ENCODE data around the gene ZNF532.
A peak's percentile ranks its signal among the peaks of the same experiment; 100 is the strongest.

ZNF532 gene

DNA sequence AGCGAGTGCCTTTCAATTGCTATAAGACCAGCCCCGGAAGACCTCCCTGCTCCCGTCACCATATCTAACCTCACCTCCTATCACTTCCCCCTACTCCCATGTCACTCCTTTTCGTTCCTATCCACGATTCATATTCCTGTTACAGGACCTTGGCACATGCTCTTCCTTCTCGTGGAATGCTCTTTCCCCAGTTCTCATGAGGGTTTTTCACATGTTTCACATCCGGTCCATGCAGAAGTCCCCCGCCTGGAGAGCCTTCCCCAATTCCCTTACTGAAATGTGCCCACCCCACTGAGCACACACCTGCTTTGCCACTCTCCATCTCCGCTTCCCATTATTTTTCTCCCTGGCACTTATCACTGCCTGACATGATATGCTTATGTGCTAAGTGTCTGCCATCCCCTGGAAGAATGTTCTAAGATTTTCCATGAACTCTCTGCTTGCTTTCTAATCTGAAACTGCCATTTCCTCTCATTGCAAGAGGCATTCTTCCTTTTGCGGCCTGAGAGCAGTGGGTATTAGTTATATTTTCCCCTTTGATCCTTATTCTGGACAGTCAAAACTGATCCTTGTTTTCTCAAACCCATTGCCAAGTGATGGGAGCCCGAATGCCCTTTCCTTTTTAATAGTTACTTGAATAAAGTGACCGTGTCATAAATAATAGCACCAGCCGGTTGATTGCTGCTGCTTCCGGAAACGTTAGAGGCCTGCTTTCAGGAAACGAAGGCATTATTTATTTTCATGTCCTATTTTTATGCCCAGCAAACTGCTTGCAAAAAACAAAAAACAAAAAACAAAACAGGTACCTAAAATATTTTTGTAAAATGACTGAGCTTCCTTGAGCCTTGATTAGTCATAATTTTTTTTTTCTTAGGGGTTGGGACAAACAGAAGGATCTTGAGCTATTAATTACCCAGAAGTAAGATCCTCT, 127.9 kb downstream of the ZNF532 start:
- Histone ChIP-seq H3K9ac (ENCODE audit: low read length) (no peak overlapping the region), H3K18ac (ENCODE audit: low read length) (no peak overlapping the region), H3K4me3 (ENCODE audit: low read length) (no peak overlapping the region), H3K4me2 (ENCODE audit: low read length) (no peak overlapping the region), H2BK15ac (replicated peaks; ENCODE audit: low read depth) (no peak overlapping the region), H4K5ac (ENCODE audit: low read length) (no peak overlapping the region), H2AK5ac (ENCODE audit: low read length) (no peak overlapping the region), H3K4me1 (ENCODE audit: control insufficient read depth, low read depth, low read length) (peaks cover 2% of the 10 kb centered on the region), H3K23ac (ENCODE audit: low read length) (no peak overlapping the region), H3K27ac (ENCODE audit: low read depth, low read length) (no peak overlapping the region), H3K36me3 (ENCODE audit: control insufficient read depth, insufficient read depth, low read length) (no peaks in the 10 kb centered on the region), H4K8ac (ENCODE audit: low read depth, low read length) (no peak overlapping the region), H3K4ac (ENCODE audit: low read depth, low read length) (no peak overlapping the region), H3K56ac (ENCODE audit: low read length) (no peak overlapping the region), H3K79me1 (ENCODE audit: low read length) (no peaks in the 10 kb centered on the region), H3K79me2 (ENCODE audit: control insufficient read depth, insufficient read depth, low read length) (no peaks in the 10 kb centered on the region), H2BK120ac (ENCODE audit: low read depth, low read length) (no peak overlapping the region), H3K27me3 (ENCODE audit: insufficient read depth, low read length, poor library complexity) (no peaks in the 10 kb centered on the region), H2BK5ac (ENCODE audit: low read length) (no peak overlapping the region)
- DNase-seq = no peak
- WGBS (ENCODE audit: extremely low coverage, insufficient coverage, low lambda C conversion rate) = 100% methylated on average over 2 of the region's 16 CpGs

GRCh38 chr18:58993260-58993659, 128.6 kb downstream of the ZNF532 start:
- peaks cover 2% of the 10 kb centered on the region for H3K4me1 ChIP-seq (ENCODE audit: control insufficient read depth, low read depth, low read length)
- 100% methylated on average over 2 of the region's 4 CpGs for WGBS (ENCODE audit: extremely low coverage, insufficient coverage, low lambda C conversion rate)
- no peaks in the 10 kb centered on the region for H3K27me3 ChIP-seq (ENCODE audit: insufficient read depth, low read length, poor library complexity)

GRCh38 chr18:58995663-58996062, 131.0 kb downstream of the ZNF532 start:
- Histone ChIP-seq H4K8ac (ENCODE audit: low read depth, low read length) (no peak overlapping the region), H3K9ac (ENCODE audit: low read length) (no peak overlapping the region), H2BK15ac (replicated peaks; ENCODE audit: low read depth) (no peak overlapping the region), H4K5ac (ENCODE audit: low read length) (no peak overlapping the region), H3K36me3 (ENCODE audit: control insufficient read depth, insufficient read depth, low read length) (no peaks in the 10 kb centered on the region), H3K27ac (ENCODE audit: low read depth, low read length) (no peak overlapping the region), H3K4me2 (ENCODE audit: low read length) (no peak overlapping the region), H3K18ac (ENCODE audit: low read length) (no peak overlapping the region), H3K23ac (ENCODE audit: low read length) (no peak overlapping the region), H3K56ac (ENCODE audit: low read length) (no peak overlapping the region), H2AK5ac (ENCODE audit: low read length) (no peak overlapping the region), H3K4ac (ENCODE audit: low read depth, low read length) (no peak overlapping the region), H3K4me3 (ENCODE audit: low read length) (no peak overlapping the region), H2BK120ac (ENCODE audit: low read depth, low read length) (no peak overlapping the region), H3K79me2 (ENCODE audit: control insufficient read depth, insufficient read depth, low read length) (no peaks in the 10 kb centered on the region), H2BK5ac (ENCODE audit: low read length) (no peak overlapping the region), H3K79me1 (ENCODE audit: low read length) (no peaks in the 10 kb centered on the region), H3K4me1 (ENCODE audit: control insufficient read depth, low read depth, low read length) (peaks cover 2% of the 10 kb centered on the region), H3K27me3 (ENCODE audit: insufficient read depth, low read length, poor library complexity) (no peaks in the 10 kb centered on the region)
- no peak for DNase-seq
- no CpG with 5 or more reads among the region's 5 CpGs for WGBS (ENCODE audit: extremely low coverage, insufficient coverage, low lambda C conversion rate)

More at GRCh38 chr18:58993260-58993659, 128.6 kb downstream of the ZNF532 start:
- H4K8ac ChIP-seq (ENCODE audit: low read depth, low read length) = no peak overlapping the region
- no peak for DNase-seq
- no peaks in the 10 kb centered on the region for H3K79me1 ChIP-seq (ENCODE audit: low read length)
- H4K5ac ChIP-seq (ENCODE audit: low read length) = no peak overlapping the region
- no peak overlapping the region for H2BK120ac ChIP-seq (ENCODE audit: low read depth, low read length)
- H3K4me2 ChIP-seq (ENCODE audit: low read length) = no peak overlapping the region
- H3K23ac ChIP-seq (ENCODE audit: low read length) = no peak overlapping the region
- H3K9ac ChIP-seq (ENCODE audit: low read length) = no peak overlapping the region
- H3K56ac ChIP-seq (ENCODE audit: low read length) = no peak overlapping the region
- H3K79me2 ChIP-seq (ENCODE audit: control insufficient read depth, insufficient read depth, low read length) = no peaks in the 10 kb centered on the region
- H3K18ac ChIP-seq (ENCODE audit: low read length) = no peak overlapping the region
- H3K27ac ChIP-seq (ENCODE audit: low read depth, low read length) = no peak overlapping the region
- no peak overlapping the region for H2AK5ac ChIP-seq (ENCODE audit: low read length)
- H3K36me3 ChIP-seq (ENCODE audit: control insufficient read depth, insufficient read depth, low read length) = no peaks in the 10 kb centered on the region
- H3K4me3 ChIP-seq (ENCODE audit: low read length) = no peak overlapping the region
- no peak overlapping the region for H3K4ac ChIP-seq (ENCODE audit: low read depth, low read length)
- H2BK15ac ChIP-seq (replicated peaks; ENCODE audit: low read depth) = no peak overlapping the region
- H2BK5ac ChIP-seq (ENCODE audit: low read length) = no peak overlapping the region

DNA sequence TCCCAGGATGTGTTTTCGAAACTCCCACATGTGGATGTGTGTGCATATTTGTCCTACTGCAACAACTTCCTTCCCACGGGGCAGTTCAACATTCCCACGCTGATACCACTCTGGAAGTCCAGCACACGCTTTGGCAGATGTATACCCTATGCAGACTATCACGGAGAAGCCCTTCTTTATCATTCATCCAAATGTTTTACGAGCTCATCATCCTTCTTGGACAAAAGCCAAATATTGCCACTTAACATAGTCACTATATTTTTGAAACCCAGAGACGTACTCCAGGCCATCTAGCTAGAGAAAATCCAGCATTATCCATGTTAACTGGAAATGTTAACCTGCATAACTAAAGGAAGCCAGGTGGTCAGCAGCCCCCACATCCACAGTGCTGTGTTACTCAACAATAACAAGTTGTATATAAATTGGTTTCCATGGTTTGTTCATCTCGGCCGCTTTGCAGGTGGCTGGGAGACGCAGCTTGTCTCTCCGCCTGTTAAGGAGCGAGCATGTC, 131.5 kb downstream of the ZNF532 start:
- H3K56ac ChIP-seq (ENCODE audit: low read length) = no peak overlapping the region
- no peak overlapping the region for H3K9ac ChIP-seq (ENCODE audit: low read length)
- no peaks in the 10 kb centered on the region for H3K27me3 ChIP-seq (ENCODE audit: insufficient read depth, low read length, poor library complexity)
- WGBS (ENCODE audit: extremely low coverage, insufficient coverage, low lambda C conversion rate) = no CpG with 5 or more reads among the region's 12 CpGs
- H2BK15ac ChIP-seq (replicated peaks; ENCODE audit: low read depth) = no peak overlapping the region
- H3K23ac ChIP-seq (ENCODE audit: low read length) = no peak overlapping the region
- H3K36me3 ChIP-seq (ENCODE audit: control insufficient read depth, insufficient read depth, low read length) = no peaks in the 10 kb centered on the region
- H3K4me2 ChIP-seq (ENCODE audit: low read length) = no peak overlapping the region
- no peaks in the 10 kb centered on the region for H3K79me1 ChIP-seq (ENCODE audit: low read length)
- H3K79me2 ChIP-seq (ENCODE audit: control insufficient read depth, insufficient read depth, low read length) = no peaks in the 10 kb centered on the region
- no peak overlapping the region for H2BK5ac ChIP-seq (ENCODE audit: low read length)
- no peak overlapping the region for H3K4ac ChIP-seq (ENCODE audit: low read depth, low read length)
- H3K27ac ChIP-seq (ENCODE audit: low read depth, low read length) = no peak overlapping the region
- no peak overlapping the region for H3K4me3 ChIP-seq (ENCODE audit: low read length)
- no peak overlapping the region for H2BK120ac ChIP-seq (ENCODE audit: low read depth, low read length)
- H2AK5ac ChIP-seq (ENCODE audit: low read length) = no peak overlapping the region
- no peaks in the 10 kb centered on the region for H3K4me1 ChIP-seq (ENCODE audit: control insufficient read depth, low read depth, low read length)
- H4K5ac ChIP-seq (ENCODE audit: low read length) = no peak overlapping the region
- no peak overlapping the region for H4K8ac ChIP-seq (ENCODE audit: low read depth, low read length)
- DNase-seq = no peak
- no peak overlapping the region for H3K18ac ChIP-seq (ENCODE audit: low read length)

GRCh38 chr18:58996696-58997095, 132.0 kb downstream of the ZNF532 start:
- WGBS (ENCODE audit: extremely low coverage, insufficient coverage, low lambda C conversion rate) = no CpG with 5 or more reads among the region's 7 CpGs
- Histone ChIP-seq H2BK5ac (ENCODE audit: low read length) (no peak overlapping the region), H3K18ac (ENCODE audit: low read length) (no peak overlapping the region), H3K9ac (ENCODE audit: low read length) (no peak overlapping the region), H4K8ac (ENCODE audit: low read depth, low read length) (no peak overlapping the region), H3K4me1 (ENCODE audit: control insufficient read depth, low read depth, low read length) (peaks cover 1% of the 10 kb centered on the region), H2AK5ac (ENCODE audit: low read length) (no peak overlapping the region), H3K4me3 (ENCODE audit: low read length) (no peak overlapping the region), H4K5ac (ENCODE audit: low read length) (no peak overlapping the region), H3K79me1 (ENCODE audit: low read length) (no peaks in the 10 kb centered on the region), H3K27ac (ENCODE audit: low read depth, low read length) (no peak overlapping the region), H3K4me2 (ENCODE audit: low read length) (no peak overlapping the region), H3K23ac (ENCODE audit: low read length) (no peak overlapping the region), H3K4ac (ENCODE audit: low read depth, low read length) (no peak overlapping the region), H3K36me3 (ENCODE audit: control insufficient read depth, insufficient read depth, low read length) (no peaks in the 10 kb centered on the region), H3K27me3 (ENCODE audit: insufficient read depth, low read length, poor library complexity) (no peaks in the 10 kb centered on the region), H3K56ac (ENCODE audit: low read length) (no peak overlapping the region), H2BK120ac (ENCODE audit: low read depth, low read length) (peak overlapping the region; percentile 32), H2BK15ac (replicated peaks; ENCODE audit: low read depth) (no peak overlapping the region), H3K79me2 (ENCODE audit: control insufficient read depth, insufficient read depth, low read length) (no peaks in the 10 kb centered on the region)
- no peak for DNase-seq

All from mesendoderm (in vitro differentiated cells).